Measurements from ENCODE around the gene SH2D1A.

SH2D1A gene

GRCh38 chrX:124362072-124362471, 15.7 kb downstream of the SH2D1A start:
- Histone ChIP-seq H3K4me3 (ENCODE audit: low read length) (no peak overlapping the region), H3K9me3 (ENCODE audit: insufficient read depth, low read depth, low read length) (no peaks in the 10 kb centered on the region), H3K4me1 (ENCODE audit: insufficient read depth, low read length) (no peaks in the 10 kb centered on the region), H3K27me3 (ENCODE audit: insufficient read depth, low read length) (no peaks in the 10 kb centered on the region), H3K27ac (ENCODE audit: low read length) (no peak overlapping the region), H3K36me3 (ENCODE audit: insufficient read depth, low read depth, low read length) (no peaks in the 10 kb centered on the region), H3K9ac (ENCODE audit: low read depth, low read length) (no peak overlapping the region)

- no peaks in the 10 kb centered on the region for H3K27me3 ChIP-seq (ENCODE audit: insufficient read depth, low read length)
- no peak overlapping the region for H3K4me3 ChIP-seq (ENCODE audit: low read length)
- no peaks in the 10 kb centered on the region for H3K4me1 ChIP-seq (ENCODE audit: insufficient read depth, low read length)
- H3K27ac ChIP-seq (ENCODE audit: low read length) = no peak overlapping the region
- H3K9ac ChIP-seq (ENCODE audit: low read depth, low read length) = no peak overlapping the region
- no peaks in the 10 kb centered on the region for H3K9me3 ChIP-seq (ENCODE audit: insufficient read depth, low read depth, low read length)
- H3K36me3 ChIP-seq (ENCODE audit: insufficient read depth, low read depth, low read length) = no peaks in the 10 kb centered on the region
These were observed 16.4 kb downstream of the SH2D1A start for GRCh38 chrX:124362761-124363160.

- H3K27me3 ChIP-seq (ENCODE audit: insufficient read depth, low read length) = no peaks in the 10 kb centered on the region
- H3K36me3 ChIP-seq (ENCODE audit: insufficient read depth, low read depth, low read length) = no peaks in the 10 kb centered on the region
- no peaks in the 10 kb centered on the region for H3K9me3 ChIP-seq (ENCODE audit: insufficient read depth, low read depth, low read length)
- no peak overlapping the region for H3K4me3 ChIP-seq (ENCODE audit: low read length)
- no peak overlapping the region for H3K9ac ChIP-seq (ENCODE audit: low read depth, low read length)
- H3K4me1 ChIP-seq (ENCODE audit: insufficient read depth, low read length) = no peaks in the 10 kb centered on the region
- H3K27ac ChIP-seq (ENCODE audit: low read length) = no peak overlapping the region
These were observed 23.4 kb downstream of the SH2D1A start for GRCh38 chrX:124369722-124370121.

- no peaks in the 10 kb centered on the region for H3K27me3 ChIP-seq (ENCODE audit: insufficient read depth, low read length)
- no peak overlapping the region for H3K9ac ChIP-seq (ENCODE audit: low read depth, low read length)
- no peak overlapping the region for H3K4me3 ChIP-seq (ENCODE audit: low read length)
- H3K27ac ChIP-seq (ENCODE audit: low read length) = no peak overlapping the region
- no peaks in the 10 kb centered on the region for H3K36me3 ChIP-seq (ENCODE audit: insufficient read depth, low read depth, low read length)
- no peaks in the 10 kb centered on the region for H3K9me3 ChIP-seq (ENCODE audit: insufficient read depth, low read depth, low read length)
- H3K4me1 ChIP-seq (ENCODE audit: insufficient read depth, low read length) = no peaks in the 10 kb centered on the region
These were observed 27.0 kb downstream of the SH2D1A start for GRCh38 chrX:124373348-124373747.

- no peak overlapping the region for H3K9ac ChIP-seq (ENCODE audit: low read depth, low read length)
These were observed 32.3 kb downstream of the SH2D1A start for GRCh38 chrX:124378643-124379042.

GRCh38 chrX:124383354-124383753, 37.0 kb downstream of the SH2D1A start:
- Histone ChIP-seq H3K9me3 (ENCODE audit: insufficient read depth, low read depth, low read length) (no peaks in the 10 kb centered on the region), H3K36me3 (ENCODE audit: insufficient read depth, low read depth, low read length) (no peaks in the 10 kb centered on the region), H3K27ac (ENCODE audit: low read length) (no peak overlapping the region), H3K9ac (ENCODE audit: low read depth, low read length) (no peak overlapping the region), H3K4me3 (ENCODE audit: low read length) (no peak overlapping the region), H3K27me3 (ENCODE audit: insufficient read depth, low read length) (no peaks in the 10 kb centered on the region), H3K4me1 (ENCODE audit: insufficient read depth, low read length) (no peaks in the 10 kb centered on the region; the same call in 1 of the 2 replicates)

More at GRCh38 chrX:124378643-124379042, 32.3 kb downstream of the SH2D1A start:
- Histone ChIP-seq H3K36me3 (ENCODE audit: insufficient read depth, low read depth, low read length) (no peaks in the 10 kb centered on the region), H3K4me1 (ENCODE audit: insufficient read depth, low read length) (no peaks in the 10 kb centered on the region), H3K27me3 (ENCODE audit: insufficient read depth, low read length) (no peaks in the 10 kb centered on the region), H3K9me3 (ENCODE audit: insufficient read depth, low read depth, low read length) (no peaks in the 10 kb centered on the region), H3K27ac (ENCODE audit: low read length) (no peak overlapping the region), H3K4me3 (ENCODE audit: low read length) (no peak overlapping the region)

- Histone ChIP-seq H3K27me3 (ENCODE audit: insufficient read depth, low read length) (no peaks in the 10 kb centered on the region), H3K4me3 (ENCODE audit: low read length) (no peak overlapping the region), H3K36me3 (ENCODE audit: insufficient read depth, low read depth, low read length) (no peaks in the 10 kb centered on the region), H3K9me3 (ENCODE audit: insufficient read depth, low read depth, low read length) (no peaks in the 10 kb centered on the region), H3K4me1 (ENCODE audit: insufficient read depth, low read length) (no peaks in the 10 kb centered on the region; the same call in 1 of the 2 replicates), H3K9ac (ENCODE audit: low read depth, low read length) (no peak overlapping the region), H3K27ac (ENCODE audit: low read length) (no peak overlapping the region)
These were observed 40.0 kb downstream of the SH2D1A start for GRCh38 chrX:124386401-124386800.

GRCh38 chrX:124388562-124388961, 42.2 kb downstream of the SH2D1A start:
- H3K4me3 ChIP-seq (ENCODE audit: low read length) = no peak overlapping the region
- no peaks in the 10 kb centered on the region for H3K27me3 ChIP-seq (ENCODE audit: insufficient read depth, low read length)
- H3K27ac ChIP-seq (ENCODE audit: low read length) = no peak overlapping the region
- no peaks in the 10 kb centered on the region; the same call in 1 of the 2 replicates for H3K4me1 ChIP-seq (ENCODE audit: insufficient read depth, low read length)
- H3K9me3 ChIP-seq (ENCODE audit: insufficient read depth, low read depth, low read length) = no peaks in the 10 kb centered on the region
- H3K36me3 ChIP-seq (ENCODE audit: insufficient read depth, low read depth, low read length) = no peaks in the 10 kb centered on the region
- no peak overlapping the region for H3K9ac ChIP-seq (ENCODE audit: low read depth, low read length)

- Histone ChIP-seq H3K36me3 (ENCODE audit: insufficient read depth, low read depth, low read length) (no peaks in the 10 kb centered on the region), H3K4me3 (ENCODE audit: low read length) (no peak overlapping the region), H3K4me1 (ENCODE audit: insufficient read depth, low read length) (no peaks in the 10 kb centered on the region; the same call in 1 of the 2 replicates), H3K27me3 (ENCODE audit: insufficient read depth, low read length) (no peaks in the 10 kb centered on the region), H3K9ac (ENCODE audit: low read depth, low read length) (no peak overlapping the region), H3K9me3 (ENCODE audit: insufficient read depth, low read depth, low read length) (no peaks in the 10 kb centered on the region), H3K27ac (ENCODE audit: low read length) (no peak overlapping the region)
These were observed 46.4 kb downstream of the SH2D1A start for GRCh38 chrX:124392794-124393193.

- Histone ChIP-seq H3K27me3 (ENCODE audit: insufficient read depth, low read length) (no peaks in the 10 kb centered on the region), H3K4me1 (ENCODE audit: insufficient read depth, low read length) (no peaks in the 10 kb centered on the region; the same call in 1 of the 2 replicates), H3K36me3 (ENCODE audit: insufficient read depth, low read depth, low read length) (no peaks in the 10 kb centered on the region), H3K9ac (ENCODE audit: low read depth, low read length) (no peak overlapping the region), H3K4me3 (ENCODE audit: low read length) (no peak overlapping the region), H3K27ac (ENCODE audit: low read length) (no peak overlapping the region), H3K9me3 (ENCODE audit: insufficient read depth, low read depth, low read length) (no peaks in the 10 kb centered on the region)
These were observed 46.9 kb downstream of the SH2D1A start for GRCh38 chrX:124393238-124393637.

- no peak overlapping the region for H3K4me3 ChIP-seq (ENCODE audit: low read length)
- H3K36me3 ChIP-seq (ENCODE audit: insufficient read depth, low read depth, low read length) = no peaks in the 10 kb centered on the region
- H3K9me3 ChIP-seq (ENCODE audit: insufficient read depth, low read depth, low read length) = no peaks in the 10 kb centered on the region
- H3K27me3 ChIP-seq (ENCODE audit: insufficient read depth, low read length) = no peaks in the 10 kb centered on the region
- no peak overlapping the region for H3K27ac ChIP-seq (ENCODE audit: low read length)
- H3K4me1 ChIP-seq (ENCODE audit: insufficient read depth, low read length) = no peaks in the 10 kb centered on the region
- H3K9ac ChIP-seq (ENCODE audit: low read depth, low read length) = no peak overlapping the region
These were observed 47.3 kb downstream of the SH2D1A start for GRCh38 chrX:124393659-124394058.

- Histone ChIP-seq H3K4me3 (ENCODE audit: low read length) (no peak overlapping the region), H3K9me3 (ENCODE audit: insufficient read depth, low read depth, low read length) (no peaks in the 10 kb centered on the region), H3K9ac (ENCODE audit: low read depth, low read length) (no peak overlapping the region)
These were observed 49.0 kb downstream of the SH2D1A start for GRCh38 chrX:124395145-124395880.

More at GRCh38 chrX:124395145-124395880, 49.0 kb downstream of the SH2D1A start:
- H3K36me3 ChIP-seq (ENCODE audit: insufficient read depth, low read depth, low read length) = no peaks in the 10 kb centered on the region
- no peaks in the 10 kb centered on the region for H3K4me1 ChIP-seq (ENCODE audit: insufficient read depth, low read length)
- no peaks in the 10 kb centered on the region for H3K27me3 ChIP-seq (ENCODE audit: insufficient read depth, low read length)
- H3K27ac ChIP-seq (ENCODE audit: low read length) = no peak overlapping the region
